HEK293 (cell line): ENCODE data around the gene DPYSL5.

Source experiments
- CTCF ChIA-PET: fragments of 350-600 bp; formaldehyde crosslinking; extraction: SDS; loops from one replicate; lab custom pipeline; 2021; ENCODE audit warnings: antibody characterized with exemption; lab: Yijun Ruan, JAX
- POLR2A ChIA-PET: fragments of 300-600 bp; formaldehyde crosslinking; extraction: SDS; loops from one replicate; lab custom pipeline; 2020; ENCODE audit warnings: antibody characterized with exemption, inconsistent platforms; lab: Yijun Ruan, JAX
- H3K27ac ChIP-seq: fragments of 200-500 bp; sonication (Bioruptor generic); 2 replicates; pipeline ENCODE4 v1.5.1; 2014; ENCODE audit warnings: low read depth, low read length, control low read depth, inconsistent platforms; ENCODE audit errors: extremely low read depth
- H3K36me3 ChIP-seq, 2 experiments: fragments of 200-500 bp in 1 of 2; sonication (Bioruptor generic) in 1 of 2; 1 replicate in 1 of 2; 2 replicates in 1 of 2; pipeline ENCODE4 v1.5.1; 2014 to 2017; ENCODE audit warnings: inconsistent platforms in 2 of 2, low read length in 2 of 2; ENCODE audit not compliant: control insufficient read depth in 2 of 2, insufficient read depth in 1 of 2
- H3K4me1 ChIP-seq: fragments of 200-500 bp; sonication (Bioruptor generic); 2 replicates; pipeline ENCODE4 v1.5.1; 2014; ENCODE audit warnings: mild to moderate bottlenecking, low read length, inconsistent platforms; ENCODE audit not compliant: control insufficient read depth, insufficient read depth
- H3K4me3 ChIP-seq: 2 replicates; pipeline ENCODE4 v1.5.1; 2011; ENCODE audit warnings: low read depth, mild to moderate bottlenecking, control low read depth, low read length, moderate library complexity
- H3K9me3 ChIP-seq: fragments of 200-500 bp; sonication (Bioruptor generic); 2 replicates; pipeline ENCODE4 v1.5.1; 2014; ENCODE audit warnings: low read depth, low read length, inconsistent platforms; ENCODE audit not compliant: control insufficient read depth, insufficient read depth
- EGR2 ChIP-seq: fragments of 450-650 bp; formaldehyde crosslinking; IDR thresholded peaks from 2 replicates; pipeline ENCODE4 v1.5.1; 2016; ENCODE audit warnings: low read depth, missing biosample characterization, missing genetic modification characterization
- GLI4 ChIP-seq: fragments of 450-650 bp; formaldehyde crosslinking; IDR thresholded peaks from 2 replicates; pipeline ENCODE4 v1.5.1; 2016; ENCODE audit warnings: missing biosample characterization, missing genetic modification characterization
- GLIS2 ChIP-seq: fragments of 450-650 bp; formaldehyde crosslinking; IDR thresholded peaks from 2 replicates; pipeline ENCODE4 v1.5.1; 2016; ENCODE audit warnings: missing biosample characterization, missing genetic modification characterization
- KLF16 ChIP-seq: fragments of 450-650 bp; formaldehyde crosslinking; IDR thresholded peaks from 2 replicates; pipeline ENCODE4 v1.5.1; 2017; ENCODE audit warnings: missing biosample characterization, missing genetic modification characterization
- RBAK ChIP-seq: fragments of 450-650 bp; formaldehyde crosslinking; IDR thresholded peaks from 2 replicates; pipeline ENCODE4 v1.5.1; 2016; ENCODE audit warnings: missing biosample characterization, missing genetic modification characterization
- YY1 ChIP-seq: fragments of 450-650 bp; formaldehyde crosslinking; IDR thresholded peaks from 2 replicates; pipeline ENCODE4 v1.5.1; 2018; ENCODE audit warnings: missing biosample characterization, missing genetic modification characterization
- YY2 ChIP-seq: fragments of 450-650 bp; formaldehyde crosslinking; IDR thresholded peaks from 2 replicates; pipeline ENCODE4 v1.5.1; 2016; ENCODE audit warnings: missing biosample characterization, missing genetic modification characterization
- ZFP37 ChIP-seq: fragments of 450-650 bp; formaldehyde crosslinking; IDR thresholded peaks from 2 replicates; pipeline ENCODE4 v1.5.1; 2016; ENCODE audit warnings: missing biosample characterization, missing genetic modification characterization
- ZNF121 ChIP-seq: fragments of 450-650 bp; formaldehyde crosslinking; IDR thresholded peaks from 2 replicates; pipeline ENCODE4 v1.5.1; 2016; ENCODE audit warnings: missing biosample characterization, missing genetic modification characterization
- ZNF132 ChIP-seq: fragments of 450-650 bp; formaldehyde crosslinking; IDR thresholded peaks from 2 replicates; pipeline ENCODE4 v1.5.1; 2017; ENCODE audit warnings: missing biosample characterization, missing genetic modification characterization, borderline replicate concordance
- ZNF157 ChIP-seq: fragments of 450-650 bp; formaldehyde crosslinking; IDR thresholded peaks from 2 replicates; pipeline ENCODE4 v1.5.1; 2016; ENCODE audit warnings: missing biosample characterization, missing genetic modification characterization
- ZNF19 ChIP-seq: fragments of 450-650 bp; formaldehyde crosslinking; IDR thresholded peaks from 2 replicates; pipeline ENCODE4; 2016; ENCODE audit warnings: missing biosample characterization, missing genetic modification characterization, low read depth
- ZNF2 ChIP-seq: fragments of 450-650 bp; formaldehyde crosslinking; IDR thresholded peaks from 2 replicates; pipeline ENCODE4 v1.5.1; 2016; ENCODE audit warnings: missing biosample characterization, missing genetic modification characterization
- ZNF202 ChIP-seq: fragments of 450-650 bp; formaldehyde crosslinking; IDR thresholded peaks from 2 replicates; pipeline ENCODE4 v1.5.1; 2016; ENCODE audit warnings: missing biosample characterization, missing genetic modification characterization, borderline replicate concordance
- ZNF324 ChIP-seq: fragments of 450-650 bp; formaldehyde crosslinking; IDR thresholded peaks from 2 replicates; pipeline ENCODE4 v1.5.1; 2016; ENCODE audit warnings: missing biosample characterization, missing genetic modification characterization
- ZNF354C ChIP-seq: fragments of 450-650 bp; formaldehyde crosslinking; IDR thresholded peaks from 2 replicates; pipeline ENCODE4 v1.5.1; 2016; ENCODE audit warnings: missing biosample characterization, missing genetic modification characterization, low read depth, borderline replicate concordance
- ZNF37A ChIP-seq: fragments of 450-650 bp; IDR thresholded peaks from 2 replicates; pipeline ENCODE4 v1.5.1; 2018; ENCODE audit warnings: missing biosample characterization, missing genetic modification characterization
- ZNF426 ChIP-seq: fragments of 450-650 bp; formaldehyde crosslinking; IDR thresholded peaks from 2 replicates; pipeline ENCODE4 v1.5.1; 2017; ENCODE audit warnings: missing biosample characterization, missing genetic modification characterization, mild to moderate bottlenecking, inconsistent platforms, moderate library complexity
- ZNF433 ChIP-seq: fragments of 450-650 bp; formaldehyde crosslinking; IDR thresholded peaks from 2 replicates; pipeline ENCODE4 v1.5.1; 2016; ENCODE audit warnings: missing biosample characterization, missing genetic modification characterization, low read depth
- ZNF473 ChIP-seq: fragments of 450-650 bp; formaldehyde crosslinking; IDR thresholded peaks from 2 replicates; pipeline ENCODE4 v1.5.1; 2017; ENCODE audit warnings: missing biosample characterization, missing genetic modification characterization
- ZNF501 ChIP-seq: fragments of 450-650 bp; formaldehyde crosslinking; IDR thresholded peaks from 2 replicates; pipeline ENCODE4 v1.5.1; 2016; ENCODE audit warnings: missing biosample characterization, missing genetic modification characterization
- ZNF621 ChIP-seq: fragments of 450-650 bp; formaldehyde crosslinking; IDR thresholded peaks from 2 replicates; pipeline ENCODE4 v1.5.1; 2017; ENCODE audit warnings: missing biosample characterization, missing genetic modification characterization
- ZNF677 ChIP-seq: fragments of 450-650 bp; IDR thresholded peaks from 2 replicates; pipeline ENCODE4 v1.5.0; 2018; ENCODE audit warnings: missing biosample characterization, mild to moderate bottlenecking, missing genetic modification characterization, moderate library complexity
- ZNF747 ChIP-seq: fragments of 450-650 bp; formaldehyde crosslinking; IDR thresholded peaks from 2 replicates; pipeline ENCODE4 v1.5.1; 2016; ENCODE audit warnings: missing biosample characterization, missing genetic modification characterization
- ZNF791 ChIP-seq: fragments of 450-650 bp; formaldehyde crosslinking; IDR thresholded peaks from 2 replicates; pipeline ENCODE4 v1.5.1; 2016; ENCODE audit warnings: missing biosample characterization, missing genetic modification characterization
- ZNF843 ChIP-seq: fragments of 450-650 bp; formaldehyde crosslinking; IDR thresholded peaks from 2 replicates; pipeline ENCODE4 v1.5.1; 2016; ENCODE audit warnings: missing biosample characterization, missing genetic modification characterization
- ZXDB ChIP-seq: fragments of 450-650 bp; formaldehyde crosslinking; IDR thresholded peaks from 2 replicates; pipeline ENCODE4 v1.5.1; 2016; ENCODE audit warnings: missing biosample characterization, missing genetic modification characterization
- TF ChIP-seq, protein P1 (sequence below): fragments of 450-650 bp; formaldehyde crosslinking; IDR thresholded peaks from 2 replicates; pipeline ENCODE4 v1.5.1; 2017; ENCODE audit warnings: missing biosample characterization, missing genetic modification characterization
- TF ChIP-seq, protein P2 (sequence below): fragments of 450-650 bp; formaldehyde crosslinking; IDR thresholded peaks from 2 replicates; pipeline ENCODE4 v1.5.1; 2017; ENCODE audit warnings: missing biosample characterization, missing genetic modification characterization
- TF ChIP-seq, protein P3 (sequence below): fragments of 450-650 bp; formaldehyde crosslinking; IDR thresholded peaks from 2 replicates; pipeline ENCODE4 v1.5.1; 2016; ENCODE audit warnings: missing biosample characterization, missing genetic modification characterization

DPYSL5 gene

DNA sequence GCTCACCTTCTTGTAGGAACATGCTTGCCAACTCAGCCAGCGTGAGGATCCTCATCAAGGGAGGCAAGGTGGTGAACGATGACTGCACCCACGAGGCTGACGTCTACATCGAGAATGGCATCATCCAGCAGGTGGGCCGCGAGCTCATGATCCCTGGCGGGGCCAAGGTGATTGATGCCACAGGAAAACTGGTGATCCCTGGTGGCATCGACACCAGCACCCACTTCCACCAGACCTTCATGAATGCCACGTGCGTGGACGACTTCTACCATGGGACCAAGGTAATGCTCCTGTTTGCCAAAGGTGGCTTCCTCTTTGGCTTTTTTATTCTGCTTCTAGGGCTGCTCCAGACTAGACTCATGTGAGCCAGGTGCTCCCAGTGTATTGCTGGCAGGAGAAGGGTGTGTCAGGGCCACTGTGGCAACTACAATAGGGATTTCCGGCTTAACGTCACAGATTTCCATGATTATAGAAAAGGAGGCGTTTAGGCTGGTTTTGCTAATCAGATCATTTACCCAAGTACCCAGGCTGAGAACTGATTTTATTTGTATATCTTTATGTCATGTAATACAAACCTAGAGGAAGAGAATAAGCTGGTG, 50.6 kb downstream of the DPYSL5 start:
- peaks cover 4 to 46% of the 10 kb centered on the region in 2 experiments; a peak in 2 of 3 replicates for H3K36me3 ChIP-seq
- H3K9me3 ChIP-seq = no peaks in the 10 kb centered on the region; the same call in 1 of the 2 replicates
- no peak for TF ChIP-seq ZNF202 (tag by site-specific recombination)
- no peak for TF ChIP-seq ZNF621 (tag by site-specific recombination)
- no peak for TF ChIP-seq ZNF37A (tag by site-specific recombination)
- no peak for TF ChIP-seq GLIS2
- no peak for TF ChIP-seq ZNF19
- TF ChIP-seq ZNF2 (tag by site-specific recombination) = no peak
- TF ChIP-seq KLF16 (tag by site-specific recombination) = no peak
- TF ChIP-seq GLI4 (tag by site-specific recombination) = no peak
- TF ChIP-seq YY1 (tag by site-specific recombination) = no peak
- no peak for TF ChIP-seq ZNF121
- no peak for TF ChIP-seq RBAK (tag by site-specific recombination)
- TF ChIP-seq, protein P1, sequence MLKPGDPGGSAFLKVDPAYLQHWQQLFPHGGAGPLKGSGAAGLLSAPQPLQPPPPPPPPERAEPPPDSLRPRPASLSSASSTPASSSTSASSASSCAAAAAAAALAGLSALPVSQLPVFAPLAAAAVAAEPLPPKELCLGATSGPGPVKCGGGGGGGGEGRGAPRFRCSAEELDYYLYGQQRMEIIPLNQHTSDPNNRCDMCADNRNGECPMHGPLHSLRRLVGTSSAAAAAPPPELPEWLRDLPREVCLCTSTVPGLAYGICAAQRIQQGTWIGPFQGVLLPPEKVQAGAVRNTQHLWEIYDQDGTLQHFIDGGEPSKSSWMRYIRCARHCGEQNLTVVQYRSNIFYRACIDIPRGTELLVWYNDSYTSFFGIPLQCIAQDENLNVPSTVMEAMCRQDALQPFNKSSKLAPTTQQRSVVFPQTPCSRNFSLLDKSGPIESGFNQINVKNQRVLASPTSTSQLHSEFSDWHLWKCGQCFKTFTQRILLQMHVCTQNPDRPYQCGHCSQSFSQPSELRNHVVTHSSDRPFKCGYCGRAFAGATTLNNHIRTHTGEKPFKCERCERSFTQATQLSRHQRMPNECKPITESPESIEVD (tag by site-specific recombination) = no peak
- no peak for TF ChIP-seq ZXDB
- no peak for TF ChIP-seq ZNF324 (tag by site-specific recombination)
- TF ChIP-seq ZNF747 (tag by site-specific recombination) = no peak
- no peak for TF ChIP-seq ZNF354C
- TF ChIP-seq ZNF433 (tag by site-specific recombination) = no peak
- no peak for TF ChIP-seq ZNF473 (tag by site-specific recombination)
- H3K4me3 ChIP-seq = no peak overlapping the region
- POLR2A ChIA-PET = no interaction called here
- CTCF ChIA-PET = interaction anchor here (0.7 to 2.8 kb wide), 5 partner anchors 24 to 119 kb away, joined by 3 to 12 read pairs (median 4); no protein-coding TSS in a partner anchor
- H3K4me1 ChIP-seq = no peaks in the 10 kb centered on the region
- H3K27ac ChIP-seq = no peak overlapping the region

DNA sequence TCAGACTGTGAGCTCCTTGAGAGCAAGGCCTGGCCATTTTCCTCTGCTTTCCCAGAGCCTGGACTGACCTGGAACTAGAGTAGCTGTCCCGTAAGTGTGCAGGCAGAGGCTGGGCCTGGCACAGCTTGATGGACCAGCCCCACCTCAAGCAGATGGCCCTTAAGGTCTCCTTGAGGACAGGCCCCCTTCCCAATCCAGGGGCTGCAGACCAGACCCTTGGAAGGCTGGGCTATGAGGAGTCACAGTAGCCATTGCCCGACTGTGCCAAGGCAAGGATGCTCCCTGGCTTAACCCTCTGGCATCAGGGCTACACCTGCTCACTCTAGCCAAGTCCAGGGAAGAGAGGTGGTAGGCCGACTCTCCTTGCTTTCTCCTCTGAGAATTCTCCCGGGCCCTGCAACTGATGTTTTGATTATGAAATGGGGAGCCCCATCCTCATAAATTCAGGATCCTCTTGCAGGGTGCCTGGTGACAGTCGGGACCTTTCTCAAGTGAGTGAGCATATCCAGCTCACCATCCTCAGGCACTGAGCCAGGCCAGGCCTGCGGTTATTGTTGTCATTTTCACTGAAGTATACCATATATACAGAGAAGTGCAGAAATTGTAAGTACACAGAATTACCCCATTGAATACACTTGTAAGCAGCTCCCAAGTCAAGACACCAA, 51.7 kb downstream of the DPYSL5 start:
- CTCF ChIA-PET = interaction anchor here (1.0 to 2.8 kb wide), 4 partner anchors 11 to 54 kb away, joined by 5 to 12 read pairs (median 6); no protein-coding TSS in a partner anchor
- H3K9me3 ChIP-seq = no peaks in the 10 kb centered on the region; the same call in 1 of the 2 replicates
- POLR2A ChIA-PET = no interaction called here
- H3K27ac ChIP-seq = no peak overlapping the region
- H3K4me3 ChIP-seq = no peak overlapping the region
- peaks cover 7 to 57% of the 10 kb centered on the region in 2 experiments; a peak in 2 of 3 replicates for H3K36me3 ChIP-seq
- H3K4me1 ChIP-seq = no peaks in the 10 kb centered on the region
- TF ChIP-seq EGR2 (tag by site-specific recombination) (no peak), ZNF501 (tag by site-specific recombination) (no peak), ZNF132 (tag by site-specific recombination) (no peak), ZNF677 (tag by site-specific recombination) (no peak), ZNF426 (tag by site-specific recombination) (no peak), ZNF843 (tag by site-specific recombination) (no peak), ZNF202 (tag by site-specific recombination) (no peak), ZNF433 (tag by site-specific recombination) (no peak), YY2 (tag by site-specific recombination) (no peak), ZNF791 (tag by site-specific recombination) (no peak), ZNF157 (tag by site-specific recombination) (no peak), ZFP37 (no peak)
- TF ChIP-seq, protein P2, sequence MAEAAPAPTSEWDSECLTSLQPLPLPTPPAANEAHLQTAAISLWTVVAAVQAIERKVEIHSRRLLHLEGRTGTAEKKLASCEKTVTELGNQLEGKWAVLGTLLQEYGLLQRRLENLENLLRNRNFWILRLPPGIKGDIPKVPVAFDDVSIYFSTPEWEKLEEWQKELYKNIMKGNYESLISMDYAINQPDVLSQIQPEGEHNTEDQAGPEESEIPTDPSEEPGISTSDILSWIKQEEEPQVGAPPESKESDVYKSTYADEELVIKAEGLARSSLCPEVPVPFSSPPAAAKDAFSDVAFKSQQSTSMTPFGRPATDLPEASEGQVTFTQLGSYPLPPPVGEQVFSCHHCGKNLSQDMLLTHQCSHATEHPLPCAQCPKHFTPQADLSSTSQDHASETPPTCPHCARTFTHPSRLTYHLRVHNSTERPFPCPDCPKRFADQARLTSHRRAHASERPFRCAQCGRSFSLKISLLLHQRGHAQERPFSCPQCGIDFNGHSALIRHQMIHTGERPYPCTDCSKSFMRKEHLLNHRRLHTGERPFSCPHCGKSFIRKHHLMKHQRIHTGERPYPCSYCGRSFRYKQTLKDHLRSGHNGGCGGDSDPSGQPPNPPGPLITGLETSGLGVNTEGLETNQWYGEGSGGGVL (tag by site-specific recombination) = no peak
- TF ChIP-seq, protein P3, sequence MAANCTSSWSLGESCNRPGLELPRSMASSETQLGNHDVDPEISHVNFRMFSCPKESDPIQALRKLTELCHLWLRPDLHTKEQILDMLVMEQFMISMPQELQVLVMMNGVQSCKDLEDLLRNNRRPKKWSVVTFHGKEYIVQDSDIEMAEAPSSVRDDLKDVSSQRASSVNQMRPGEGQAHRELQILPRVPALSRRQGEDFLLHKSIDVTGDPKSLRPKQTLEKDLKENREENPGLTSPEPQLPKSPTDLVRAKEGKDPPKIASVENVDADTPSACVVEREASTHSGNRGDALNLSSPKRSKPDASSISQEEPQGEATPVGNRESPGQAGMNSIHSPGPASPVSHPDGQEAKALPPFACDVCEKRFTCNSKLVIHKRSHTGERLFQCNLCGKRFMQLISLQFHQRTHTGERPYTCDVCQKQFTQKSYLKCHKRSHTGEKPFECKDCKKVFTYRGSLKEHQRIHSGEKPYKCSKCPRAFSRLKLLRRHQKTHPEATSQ (tag by site-specific recombination) = no peak
- TF ChIP-seq, protein P1 (tag by site-specific recombination) = no peak
